HepG2 (cell line): Measurements from ENCODE around the gene SUMO4. TPM values are rescaled to one million over a fixed set of nuclear protein-coding genes. Genes with fewer than 3 reads are reported as not detected.
A peak's percentile ranks its signal among the peaks of the same experiment; 100 is the strongest.

Experiments used
- ARNTL ChIP-seq: sonication (generic); formaldehyde crosslinking; IDR thresholded peaks from 2 replicates; pipeline ENCODE4 v1.4.0; 2020; ENCODE audit warnings: mild to moderate bottlenecking, missing genetic modification reagents
- ATF7 ChIP-seq, 2 experiments: fragments of 450-650 bp in 1 of 2; sonication (generic) in 1 of 2; formaldehyde crosslinking in 1 of 2; IDR thresholded peaks; 2 replicates each; pipeline versions ENCODE4 v1.4.0 to v1.6.1; 2016 to 2020; ENCODE audit warnings: antibody characterized with exemption in 1 of 2, mild to moderate bottlenecking in 1 of 2, missing genetic modification reagents in 1 of 2
- EED ChIP-seq: sonication (generic); formaldehyde crosslinking; IDR thresholded peaks from 2 replicates; pipeline ENCODE4 v1.5.0; 2020; ENCODE audit warnings: mild to moderate bottlenecking, missing genetic modification reagents
- FOSL2 ChIP-seq: sonication (generic); formaldehyde crosslinking; IDR thresholded peaks from 2 replicates; pipeline ENCODE4 v1.4.0; 2020; ENCODE audit warnings: missing genetic modification reagents
- GPBP1L1 ChIP-seq: sonication (generic); formaldehyde crosslinking; IDR thresholded peaks from 2 replicates; pipeline ENCODE4 v1.5.0; 2020; ENCODE audit warnings: mild to moderate bottlenecking, missing genetic modification reagents
- HDAC1 ChIP-seq: sonication (generic); formaldehyde crosslinking; IDR thresholded peaks from 2 replicates; pipeline ENCODE4 v1.5.1; 2020; ENCODE audit warnings: mild to moderate bottlenecking, missing genetic modification reagents
- JUND ChIP-seq: sonication (generic); formaldehyde crosslinking; IDR thresholded peaks from 2 replicates; pipeline ENCODE4 v1.8.0; 2022; ENCODE audit warnings: mild to moderate bottlenecking, missing genetic modification reagents
- KMT2A ChIP-seq: sonication (generic); formaldehyde crosslinking; IDR thresholded peaks from 2 replicates; pipeline ENCODE4 v1.4.0; 2020; ENCODE audit warnings: missing genetic modification reagents
- MAFG ChIP-seq: sonication (generic); formaldehyde crosslinking; IDR thresholded peaks from 2 replicates; pipeline ENCODE4 v1.5.1; 2020; ENCODE audit warnings: mild to moderate bottlenecking, missing genetic modification reagents
- NRL ChIP-seq: sonication (generic); formaldehyde crosslinking; IDR thresholded peaks from 2 replicates; pipeline ENCODE4 v1.5.0; 2020; ENCODE audit warnings: missing genetic modification reagents, mild to moderate bottlenecking, moderate library complexity, borderline replicate concordance
- PBX3 ChIP-seq: sonication (generic); formaldehyde crosslinking; IDR thresholded peaks from 2 replicates; pipeline ENCODE4 v1.8.1; 2023; ENCODE audit warnings: missing genetic modification reagents, inconsistent platforms, borderline replicate concordance
- PHF20 ChIP-seq: sonication (generic); formaldehyde crosslinking; IDR thresholded peaks from 2 replicates; pipeline ENCODE4 v1.5.0; 2020; ENCODE audit warnings: mild to moderate bottlenecking, missing genetic modification reagents
- SALL1 ChIP-seq: sonication (generic); formaldehyde crosslinking; IDR thresholded peaks from 2 replicates; pipeline ENCODE4 v1.8.0; 2022; ENCODE audit warnings: mild to moderate bottlenecking, missing genetic modification reagents
- YEATS4 ChIP-seq: sonication (generic); formaldehyde crosslinking; IDR thresholded peaks from 2 replicates; pipeline ENCODE4 v1.4.0; 2020; ENCODE audit warnings: missing genetic modification reagents, borderline replicate concordance
- ZBTB39 ChIP-seq: sonication (generic); formaldehyde crosslinking; IDR thresholded peaks from 2 replicates; pipeline ENCODE4 v1.5.0; 2020; ENCODE audit warnings: missing genetic modification reagents
- ZBTB7B ChIP-seq: sonication (generic); formaldehyde crosslinking; IDR thresholded peaks from 2 replicates; pipeline ENCODE4 v1.4.0; 2020; ENCODE audit warnings: missing genetic modification reagents
- ZFY ChIP-seq: sonication (generic); formaldehyde crosslinking; IDR thresholded peaks from 2 replicates; pipeline ENCODE4 v1.4.0; 2020; ENCODE audit warnings: missing genetic modification reagents
- ZMYM3 ChIP-seq: sonication (generic); formaldehyde crosslinking; IDR thresholded peaks from 2 replicates; pipeline ENCODE4 v1.5.1; 2020; ENCODE audit warnings: mild to moderate bottlenecking, missing genetic modification reagents
- ZNF136 ChIP-seq: sonication (generic); formaldehyde crosslinking; IDR thresholded peaks from 2 replicates; pipeline ENCODE4 v1.8.1; 2022; ENCODE audit warnings: low read depth, mild to moderate bottlenecking, moderate library complexity, missing genetic modification reagents
- ZNF143 ChIP-seq: sonication (generic); formaldehyde crosslinking; IDR thresholded peaks from 2 replicates; pipeline ENCODE4 v1.4.0; 2020; ENCODE audit warnings: missing genetic modification reagents
- ZNF512 ChIP-seq: sonication (generic); formaldehyde crosslinking; IDR thresholded peaks from 2 replicates; pipeline ENCODE4 v1.4.0; 2020; ENCODE audit warnings: mild to moderate bottlenecking, missing genetic modification reagents
- ZNF567 ChIP-seq: sonication (generic); formaldehyde crosslinking; IDR thresholded peaks from 2 replicates; pipeline ENCODE4 v1.8.1; 2023; ENCODE audit warnings: mild to moderate bottlenecking, missing genetic modification reagents, borderline replicate concordance
- ZNF816 ChIP-seq: sonication (generic); formaldehyde crosslinking; IDR thresholded peaks from 2 replicates; pipeline ENCODE4 v1.8.0; 2022; ENCODE audit warnings: missing genetic modification reagents, mild to moderate bottlenecking, borderline replicate concordance
- polyA plus RNA-seq, 8 experiments: library from polyadenylated mRNA; depleted of rRNA in 3 of 8; stranded (reverse) in 7 of 8; unstranded in 1 of 8; fragments of >200 nt; fragmentation: Illumina TruSeq in 4 of 8; extraction: Trizol in 4 of 8; gene quantifications; 2 replicates each; pipeline versions ENCODE4 v1.2.1 to v1.2.3, GENCODE V29; 2011 to 2016; ENCODE audit warnings: low read depth in 4 of 8, missing spikeins in 1 of 8, mixed read lengths in 1 of 8; ENCODE audit not compliant: insufficient read depth in 1 of 8
- total RNA-seq, 5 experiments: library from RNA; depleted of rRNA; stranded (reverse); fragments of >200 nt; fragmentation: Illumina TruSeq; extraction: Trizol; gene quantifications; 2 replicates each; pipeline ENCODE4 v1.2.3, GENCODE V29; 2016; ENCODE audit warnings: low read depth in 1 of 5

Gene SUMO4
- total and polyA plus RNA-seq, 2 of the 13 experiments (the other 11 are each of a cell fraction or from before 2014, with no cell fraction given), result 0.22 to 1.2 TPM

- TF ChIP-seq GPBP1L1 (CRISPR knock-in tag), result no peak
- TF ChIP-seq PHF20 (CRISPR knock-in tag), result no peak
- TF ChIP-seq ATF7 (IDR thresholded peaks at IDR 0.05), result no peak
- TF ChIP-seq ATF7 (CRISPR knock-in tag; IDR thresholded peaks at IDR 0.05), result peak; percentile 52; the same call in 1 of the 2 replicates
- no peak for TF ChIP-seq JUND (CRISPR knock-in tag)
- TF ChIP-seq ZNF512 (CRISPR knock-in tag), result no peak
- TF ChIP-seq KMT2A (CRISPR knock-in tag), result no peak; the same call in 1 of the 2 replicates
- TF ChIP-seq ZFY (CRISPR knock-in tag), result peak; percentile 65
- TF ChIP-seq ZNF816 (CRISPR knock-in tag), result no peak
- 0 out of 2 replicates have a peak, but pooled peaks have one; percentile 36 for TF ChIP-seq HDAC1 (CRISPR knock-in tag)
- TF ChIP-seq EED (CRISPR knock-in tag), result 0 out of 2 replicates have a peak, but pooled peaks have one; percentile 58
- TF ChIP-seq FOSL2 (CRISPR knock-in tag), result peak; percentile 55; the same call in 1 of the 2 replicates
- TF ChIP-seq SALL1, result peak; percentile 42
- TF ChIP-seq PBX3 (CRISPR knock-in tag), result no peak
- TF ChIP-seq NRL (CRISPR knock-in tag), result 0 out of 2 replicates have a peak, but pooled peaks have one; percentile 30
- TF ChIP-seq ZMYM3, result no peak
- peak; percentile 66; the same call in 1 of the 2 replicates for TF ChIP-seq MAFG (CRISPR knock-in tag)
- no peak for TF ChIP-seq ZNF143 (CRISPR knock-in tag)
- TF ChIP-seq YEATS4 (CRISPR knock-in tag), result 0 out of 2 replicates have a peak, but pooled peaks have one; percentile 38
- peak; percentile 82; the same call in 1 of the 2 replicates for TF ChIP-seq ZNF567 (CRISPR knock-in tag)
- TF ChIP-seq ZNF136 (CRISPR knock-in tag), result no peak
- TF ChIP-seq ARNTL (CRISPR knock-in tag), result peak; percentile 58; the same call in 1 of the 2 replicates
- TF ChIP-seq ZBTB39 (CRISPR knock-in tag), result no peak
- TF ChIP-seq ZBTB7B (CRISPR knock-in tag), result no peak
These were observed 40.9 kb downstream of the SUMO4 start (continued) for GRCh38 chr6:149440735-149441671.
